K562 (cell line): ENCODE results near the gene TGFBR3L. TPM values are rescaled to one million over a fixed set of nuclear protein-coding genes. Genes with fewer than 3 reads are reported as not detected.
A peak's percentile ranks its signal among the peaks of the same experiment; 100 is the strongest.

ENCODE experiments used
- CHD4 ChIP-seq: fragments of 200-600 bp; sonication (generic); IDR thresholded peaks from 3 replicates; pipeline ENCODE4 v1.6.1; 2012; ENCODE audit warnings: low read depth, mild to moderate bottlenecking, mixed read lengths, low read length, inconsistent platforms; ENCODE audit not compliant: insufficient read depth, insufficient replicate concordance, poor library complexity, severe bottlenecking
- CREB1 ChIP-seq, 2 experiments: sonication (generic) in 1 of 2; formaldehyde crosslinking in 1 of 2; IDR thresholded peaks; 2 replicates each; pipeline versions ENCODE4 v1.6.1 to v1.8.0; 2012 to 2022; ENCODE audit warnings: inconsistent platforms in 1 of 2, mild to moderate bottlenecking in 1 of 2, missing genetic modification reagents in 1 of 2, moderate library complexity in 1 of 2
- FOXK1 ChIP-seq: sonication (generic); formaldehyde crosslinking; IDR thresholded peaks from 2 replicates; pipeline ENCODE4 v1.8.0; 2022; ENCODE audit warnings: missing genetic modification reagents, mild to moderate bottlenecking, borderline replicate concordance
- KDM2B ChIP-seq: fragments of 250-450 bp; sonication (Bioruptor Pico); IDR thresholded peaks from 2 replicates; pipeline ENCODE4 v1.8.0; 2021; ENCODE audit warnings: mild to moderate bottlenecking, moderate library complexity
- KDM4B ChIP-seq, 2 experiments: fragments of 450-650 bp in 1 of 2; sonication (generic) in 1 of 2; IDR thresholded peaks; 2 replicates each; pipeline ENCODE4 v1.6.1; 2016 to 2017; ENCODE audit warnings: borderline replicate concordance in 2 of 2, antibody characterized with exemption in 1 of 2, low read depth in 1 of 2, mild to moderate bottlenecking in 1 of 2
- MTA2 ChIP-seq: fragments of 450-650 bp; IDR thresholded peaks from 2 replicates; pipeline ENCODE4 v1.6.1; 2016; ENCODE audit warnings: low read depth
- NFXL1 ChIP-seq: fragments of 450-650 bp; formaldehyde crosslinking; IDR thresholded peaks from 2 replicates; pipeline ENCODE4 v1.4.0; 2021; ENCODE audit warnings: mild to moderate bottlenecking
- PHF20 ChIP-seq: fragments of 450-650 bp; IDR thresholded peaks from 2 replicates; pipeline ENCODE4 v1.6.1; 2018; ENCODE audit not compliant: partially characterized antibody
- TRIM25 ChIP-seq: fragments of 450-650 bp; IDR thresholded peaks from 2 replicates; pipeline ENCODE4 v1.7.0; 2016; ENCODE audit warnings: borderline replicate concordance
- ZC3H4 ChIP-seq: sonication (generic); formaldehyde crosslinking; IDR thresholded peaks from 2 replicates; pipeline ENCODE4 v1.9.0; 2021; ENCODE audit warnings: missing genetic modification reagents, borderline replicate concordance
- ZC3H8 ChIP-seq: fragments of 450-650 bp; IDR thresholded peaks from 2 replicates; pipeline ENCODE4 v1.6.1; 2017
- polyA plus RNA-seq, 8 experiments: library from polyadenylated mRNA; depleted of rRNA in 4 of 8; stranded (reverse) in 5 of 8; unstranded in 3 of 8; fragments of >200 nt; fragmentation: Nextera tagmentation in 2 of 8; fragmentation: Illumina TruSeq in 1 of 8; extraction: Ambion mirVana in 2 of 8; extraction: Trizol in 1 of 8; gene quantifications; 2 replicates each; pipeline versions ENCODE4 v1.2.1 to v1.2.3, GENCODE V29; 2011 to 2014; ENCODE audit warnings: inconsistent platforms in 1 of 8, missing spikeins in 1 of 8
- total RNA-seq, 7 experiments: library from RNA; depleted of rRNA in 6 of 7; stranded (reverse); fragments of >200 nt in 6 of 7; fragmentation: Illumina TruSeq in 2 of 7; extraction: Trizol in 2 of 7; gene quantifications; 2 replicates each; pipeline versions ENCODE4 v1.2.1 to v1.2.3, GENCODE V29; 2011 to 2021; ENCODE audit warnings: low replicate concordance in 1 of 7

TGFBR3L gene
- total and polyA plus RNA-seq, 9 of the 15 experiments (the other 6 are each of a cell fraction or from before 2014, with no cell fraction given) = not detected

GRCh38 chr19:7872306-7873204 lies 42.1 kb upstream of the TGFBR3L start (continued):
- TF ChIP-seq TRIM25 (no peak), CREB1 (IDR thresholded peaks at IDR 0.05) (no peak), CREB1 (CRISPR knock-in tag; IDR thresholded peaks at IDR 0.05) (0 out of 2 replicates have a peak, but pooled peaks have one; percentile 22), PHF20 (peak; percentile 62), FOXK1 (CRISPR knock-in tag) (no peak), KDM4B (IDR thresholded peaks at IDR 0.05; ENCODE audit: borderline replicate concordance in 2 of 2, low read depth in 1 of 2) (no peak), MTA2 (no peak), NFXL1 (CRISPR knock-in tag) (no peak), CHD4 (peak; percentile 74), ZC3H4 (CRISPR knock-in tag) (0 out of 2 replicates have a peak, but pooled peaks have one; percentile 39), ZC3H8 (no peak), KDM2B (CRISPR knock-in tag) (0 out of 2 replicates have a peak, but pooled peaks have one; percentile 4)
